ENCODE data around the gene PTBP3. TPM values are rescaled to one million over a fixed set of nuclear protein-coding genes. Genes with fewer than 3 reads are reported as not detected.

PTBP3 gene
- total RNA-seq, 1 donor from 2014 or later = 163 TPM

DNA sequence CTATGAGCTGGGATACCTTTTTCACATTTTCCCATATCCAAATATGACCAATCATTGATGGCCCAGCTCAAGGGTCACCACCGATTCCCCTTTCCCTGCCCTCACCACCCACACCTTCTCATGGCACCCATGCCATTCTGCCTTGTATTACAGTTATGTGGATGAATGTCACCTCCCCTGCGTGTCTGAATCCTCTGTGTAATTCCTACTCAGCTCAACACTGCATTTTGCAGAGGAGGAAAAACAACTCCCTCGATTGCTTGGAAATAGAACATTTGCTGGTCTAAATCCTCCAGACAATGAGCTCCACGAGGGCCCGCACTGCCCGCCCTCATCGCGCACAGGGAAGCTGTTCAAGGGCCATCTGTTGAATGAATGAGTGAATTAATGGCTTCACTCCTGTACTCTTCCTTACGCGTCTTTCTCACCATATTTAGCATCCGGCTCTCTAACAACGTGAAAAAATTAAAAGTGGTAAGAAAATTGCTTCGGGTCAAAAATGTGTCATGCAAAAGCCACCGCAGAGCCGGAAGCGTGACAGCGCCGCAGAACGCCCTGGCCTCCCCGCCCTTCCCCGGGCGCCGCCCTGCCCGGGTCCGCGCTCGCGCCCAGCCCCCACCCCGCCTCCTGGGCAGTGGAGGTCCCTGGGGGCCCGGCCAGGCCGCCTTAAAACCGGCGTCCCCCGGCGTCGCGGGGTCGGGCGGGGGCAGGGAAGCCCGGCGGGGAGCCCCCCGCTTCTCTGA is 159.0 kb downstream of the PTBP3 start:
- intact Hi-C loops (cut with micrococcal nuclease) = loop anchor here (1.0 to 10.0 kb wide), 4 partner anchors 159 to 580 kb away; partner anchors contain the start of genes INIP, PTBP3, SNX30 and UGCG

DNA sequence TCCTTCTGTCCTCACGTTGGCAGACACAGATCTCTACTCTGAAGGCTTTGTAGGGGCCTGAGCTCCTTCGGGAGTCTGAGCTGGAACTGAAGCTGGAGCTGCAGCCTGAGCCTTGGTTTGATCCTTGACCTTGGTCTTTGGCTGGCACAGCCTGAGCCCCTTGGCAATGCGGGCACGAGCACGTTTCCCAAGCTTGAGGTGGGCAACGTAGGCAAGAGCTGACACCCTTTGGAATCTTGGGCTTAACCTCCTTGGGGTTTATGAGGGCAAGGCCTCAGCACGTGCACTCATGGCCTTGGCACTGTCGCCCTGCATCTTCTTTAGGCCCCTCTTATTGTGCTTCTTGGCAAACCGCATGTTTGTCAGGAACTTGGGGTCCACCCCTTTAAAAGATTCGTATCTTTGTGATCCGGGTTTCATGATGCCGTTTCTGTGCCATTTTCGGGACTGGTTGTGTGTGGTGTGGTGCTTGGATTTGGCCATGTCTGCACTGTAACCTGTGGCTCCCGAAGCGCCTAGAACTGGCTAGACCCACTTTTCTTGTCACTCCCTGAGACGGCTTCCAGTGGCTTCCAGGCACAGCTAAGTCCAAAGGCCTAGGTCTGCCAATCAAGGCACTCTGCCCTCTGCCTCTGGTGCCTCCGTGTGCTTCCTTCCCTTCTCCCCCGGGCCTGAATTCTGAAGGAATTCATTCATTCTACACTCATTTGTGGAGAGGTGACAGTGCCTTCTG is 159.8 kb downstream of the PTBP3 start:
- intact Hi-C loops (cut with micrococcal nuclease) = loop anchor here (1.0 to 10.0 kb wide), 4 partner anchors 160 to 581 kb away; partner anchors contain the start of genes INIP, PTBP3, SNX30 and UGCG

DNA sequence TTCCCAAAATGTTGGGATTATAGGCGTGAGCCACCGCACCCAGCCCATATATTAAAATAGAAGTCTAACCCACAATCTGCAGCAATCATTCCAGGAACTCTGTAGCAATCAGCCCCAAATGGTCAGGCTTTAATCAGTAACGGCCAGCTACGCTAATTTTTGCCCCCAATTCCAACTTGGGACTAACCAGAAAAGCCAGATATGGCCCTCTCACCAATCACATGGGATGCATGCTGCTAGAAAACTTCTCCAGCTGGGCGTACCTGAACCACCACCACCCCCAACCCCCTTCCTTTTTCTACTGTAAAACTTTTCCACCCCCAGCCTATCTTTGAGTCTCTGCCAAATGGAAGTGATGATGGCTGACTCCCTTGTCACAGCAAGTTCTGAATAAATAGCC is 162.5 kb downstream of the PTBP3 start:
- intact Hi-C loops (cut with micrococcal nuclease) = loop anchor here (5.0 to 10.0 kb wide), 3 partner anchors 274 to 584 kb away; partner anchors contain the start of genes INIP, SNX30 and UGCG

DNA sequence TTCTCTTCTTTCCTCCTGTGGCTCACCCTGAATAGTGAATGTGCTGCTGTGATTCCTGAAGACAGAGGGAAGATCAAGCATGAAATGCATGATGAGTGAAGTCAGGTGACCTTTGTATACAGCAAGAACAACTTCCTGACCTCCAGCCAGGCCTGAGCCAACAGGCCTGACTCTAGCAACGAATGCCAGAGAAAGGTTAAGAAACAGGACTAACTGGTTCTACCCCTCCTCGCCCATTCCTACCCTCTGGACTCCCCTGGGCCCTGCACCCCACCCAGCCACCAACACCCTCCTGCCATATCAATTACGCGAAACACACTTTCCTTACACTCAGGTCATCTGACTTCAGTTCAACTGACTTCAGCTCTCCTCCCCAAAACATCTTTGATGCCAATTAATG is 163.2 kb downstream of the PTBP3 start:
- intact Hi-C loops (cut with micrococcal nuclease) = loop anchor here (5.0 to 10.0 kb wide), 3 partner anchors 273 to 585 kb away; partner anchors contain the start of genes INIP, SNX30 and UGCG

DNA sequence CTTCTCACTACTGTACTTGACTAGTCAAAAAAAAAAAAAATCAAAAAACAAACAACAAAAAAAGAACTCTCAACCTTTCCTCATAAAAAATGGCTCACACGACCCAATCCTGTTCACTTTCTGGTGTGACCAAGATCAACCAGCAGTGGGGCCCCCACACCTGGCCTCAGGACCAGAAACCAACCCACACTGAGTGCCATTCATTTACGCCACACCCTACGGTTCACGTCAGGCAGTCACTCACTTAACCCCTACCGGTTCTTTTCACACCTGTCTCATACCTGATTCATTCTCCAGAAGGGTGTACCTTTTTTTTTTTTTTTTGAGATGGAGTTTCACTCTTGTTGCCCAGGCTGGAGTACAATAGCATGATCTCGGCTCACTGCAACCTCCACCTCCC is 164.1 kb downstream of the PTBP3 start:
- intact Hi-C loops (cut with micrococcal nuclease) = no loop called here

DNA sequence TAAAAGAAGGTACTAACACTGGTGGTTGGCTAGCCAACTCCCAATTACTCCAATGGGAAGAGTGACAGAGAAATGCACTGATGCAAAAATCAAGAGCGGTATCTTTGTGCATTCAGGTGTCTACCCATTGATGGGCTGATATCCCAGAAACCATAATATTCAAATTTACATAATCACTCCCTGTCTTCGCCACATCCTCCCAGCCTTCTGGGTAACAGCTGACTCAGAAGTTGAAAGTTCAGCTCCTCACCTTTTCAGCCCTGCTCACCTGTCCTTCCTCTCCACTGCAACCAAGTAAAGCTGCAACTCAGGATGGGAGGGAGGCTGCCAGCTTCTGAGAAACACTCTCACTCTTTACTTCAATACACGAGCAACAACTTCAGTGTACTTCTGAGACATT is 165.2 kb downstream of the PTBP3 start:
- intact Hi-C loops (cut with micrococcal nuclease) = no loop called here

Other genes with a start within 250 kb of the PTBP3 start
- 27.7 and 29.8 TPM in 2 replicates for gene SUSD1, start 158.3 kb downstream of the PTBP3 start, total RNA-seq
- 20.2 and 23.1 TPM in 2 replicates for gene HSDL2, start 46.5 kb upstream of the PTBP3 start, total RNA-seq
- gene KIAA1958, start 153.2 kb upstream of the PTBP3 start, total RNA-seq = 8.0 and 8.4 TPM in 2 replicates